WTC11 (cell line): ENCODE data around the gene S100A7. TPM values are rescaled to one million over a fixed set of nuclear protein-coding genes. Genes with fewer than 3 reads are reported as not detected.

ENCODE experiments used
- ATAC-seq: fragments of 200-7000 bp; cut with Tn5 transposase; 2 replicates; pipeline ENCODE4 v1.10.0; 2021; ENCODE audit warnings: mild to moderate bottlenecking, moderate library complexity
- CTCF ChIA-PET: fragments of 300-600 bp; sonication (Branson Sonifier 250); formaldehyde crosslinking; loops from one replicate; lab custom pipeline; 2021; ENCODE audit warnings: antibody characterized with exemption; lab: Charles Lee
- POLR2A ChIA-PET: fragments of 350-600 bp; sonication (Branson Sonifier 250); formaldehyde crosslinking; loops from one replicate; lab custom pipeline; 2021; ENCODE audit warnings: antibody characterized with exemption; lab: Charles Lee
- DNase-seq: peaks from one replicate; pipeline ENCODE4 v3.0.0; 2021; ENCODE audit warnings: low spot score
- H3K27ac Mint-ChIP-seq: 2 replicates; pipeline ENCODE4 v1.8.0; 2021; ENCODE audit warnings: mixed read lengths
- H3K27me3 Mint-ChIP-seq: 2 replicates; pipeline ENCODE4 v1.8.0; 2021; ENCODE audit warnings: low read depth, mild to moderate bottlenecking, moderate library complexity, mixed read lengths
- H3K36me3 Mint-ChIP-seq: 2 replicates; pipeline ENCODE4 v1.8.0; 2021; ENCODE audit warnings: mixed read lengths
- H3K4me1 Mint-ChIP-seq: 2 replicates; pipeline ENCODE4 v1.8.0; 2022; ENCODE audit warnings: mixed read lengths
- H3K4me3 Mint-ChIP-seq: 2 replicates; pipeline ENCODE4 v1.8.0; 2021; ENCODE audit warnings: mild to moderate bottlenecking, moderate library complexity, mixed read lengths
- H3K9me3 Mint-ChIP-seq: 2 replicates; pipeline ENCODE4 v1.8.0; 2021; ENCODE audit warnings: mixed read lengths
- CREB1 ChIP-seq: sonication (generic); formaldehyde crosslinking; IDR thresholded peaks from 2 replicates; pipeline ENCODE4 v1.8.0; 2023; ENCODE audit warnings: mild to moderate bottlenecking, missing genetic modification reagents
- CREM ChIP-seq: sonication (generic); formaldehyde crosslinking; IDR thresholded peaks from 2 replicates; pipeline ENCODE4 v1.8.1; 2022; ENCODE audit warnings: mild to moderate bottlenecking, missing genetic modification reagents, moderate library complexity
- CTCF ChIP-seq: fragments of 200-600 bp; IDR thresholded peaks from 2 replicates; pipeline ENCODE4 v1.8.0; 2022; ENCODE audit warnings: antibody characterized with exemption
- GABPB1 ChIP-seq: sonication (generic); formaldehyde crosslinking; IDR thresholded peaks from 2 replicates; pipeline ENCODE4 v1.8.1; 2023; ENCODE audit warnings: mild to moderate bottlenecking, missing genetic modification reagents
- NFE2L1 ChIP-seq: sonication (generic); formaldehyde crosslinking; IDR thresholded peaks from 2 replicates; pipeline ENCODE4 v1.8.1; 2023; ENCODE audit warnings: missing genetic modification reagents
- NFYB ChIP-seq: sonication (generic); formaldehyde crosslinking; conservative IDR thresholded peaks from 2 replicates; pipeline ENCODE4 v1.8.0; 2022; ENCODE audit warnings: low read depth, missing genetic modification reagents
- NR3C1 ChIP-seq: sonication (generic); formaldehyde crosslinking; conservative IDR thresholded peaks from 2 replicates; pipeline ENCODE4 v1.8.1; 2023; ENCODE audit warnings: low read depth, mild to moderate bottlenecking, missing genetic modification reagents
- PRRX2 ChIP-seq: fragments of 250-450 bp; sonication (Bioruptor Pico); IDR thresholded peaks from 2 replicates; pipeline ENCODE4 v1.8.0; 2021; ENCODE audit warnings: mild to moderate bottlenecking
- SMAD4 ChIP-seq: sonication (generic); formaldehyde crosslinking; IDR thresholded peaks from 2 replicates; pipeline ENCODE4 v1.8.0; 2022; ENCODE audit warnings: mild to moderate bottlenecking, missing genetic modification reagents
- TEAD1 ChIP-seq: sonication (generic); formaldehyde crosslinking; IDR thresholded peaks from 2 replicates; pipeline ENCODE4 v1.8.0; 2022; ENCODE audit warnings: mild to moderate bottlenecking, missing genetic modification reagents
- TEAD4 ChIP-seq: sonication (generic); formaldehyde crosslinking; IDR thresholded peaks from 2 replicates; pipeline ENCODE4 v1.8.0; 2022; ENCODE audit warnings: mild to moderate bottlenecking, missing genetic modification reagents
- TP53 ChIP-seq: sonication (generic); formaldehyde crosslinking; IDR thresholded peaks from 2 replicates; pipeline ENCODE4 v1.8.1; 2023; ENCODE audit warnings: mild to moderate bottlenecking, missing genetic modification reagents
- ZNF232 ChIP-seq: sonication (generic); formaldehyde crosslinking; IDR thresholded peaks from 2 replicates; pipeline ENCODE4 v1.8.0; 2022; ENCODE audit warnings: mild to moderate bottlenecking, missing genetic modification reagents
- ZNF396 ChIP-seq: fragments of 250-450 bp; sonication (Bioruptor Pico); IDR thresholded peaks from 2 replicates; pipeline ENCODE4 v1.8.0; 2021; ENCODE audit warnings: mild to moderate bottlenecking, moderate library complexity, borderline replicate concordance
- total RNA-seq: library from RNA; stranded (reverse); gene quantifications from 3 replicates; pipeline ENCODE4 v1.2.3, GENCODE V29; 2021
- TF ChIP-seq, protein P1 (sequence below): sonication (generic); formaldehyde crosslinking; IDR thresholded peaks from 2 replicates; pipeline ENCODE4 v1.8.0; 2022; ENCODE audit warnings: missing genetic modification reagents
- TF ChIP-seq, protein P2 (sequence below): fragments of 250-450 bp; sonication (Bioruptor Pico); IDR thresholded peaks from 2 replicates; pipeline ENCODE4 v1.9.0; 2021; ENCODE audit warnings: mild to moderate bottlenecking, borderline replicate concordance
- TF ChIP-seq, protein P3 (sequence below): sonication (generic); formaldehyde crosslinking; IDR thresholded peaks from 2 replicates; pipeline ENCODE4 v1.8.0; 2022; ENCODE audit warnings: mild to moderate bottlenecking, missing genetic modification reagents
- TF ChIP-seq, protein P4 (sequence below): sonication (generic); formaldehyde crosslinking; IDR thresholded peaks from 2 replicates; pipeline ENCODE4 v1.8.1; 2022; ENCODE audit warnings: low read depth, mild to moderate bottlenecking, moderate library complexity, missing genetic modification reagents, borderline replicate concordance
- TF ChIP-seq, protein P5 (sequence below): fragments of 250-450 bp; sonication (Bioruptor Pico); conservative IDR thresholded peaks from 2 replicates; pipeline ENCODE4 v1.9.0; 2021; ENCODE audit warnings: mild to moderate bottlenecking

The S100A7 gene
- total RNA-seq, 1 experiment from 2014 or later = not detected

- TF ChIP-seq, protein P1, sequence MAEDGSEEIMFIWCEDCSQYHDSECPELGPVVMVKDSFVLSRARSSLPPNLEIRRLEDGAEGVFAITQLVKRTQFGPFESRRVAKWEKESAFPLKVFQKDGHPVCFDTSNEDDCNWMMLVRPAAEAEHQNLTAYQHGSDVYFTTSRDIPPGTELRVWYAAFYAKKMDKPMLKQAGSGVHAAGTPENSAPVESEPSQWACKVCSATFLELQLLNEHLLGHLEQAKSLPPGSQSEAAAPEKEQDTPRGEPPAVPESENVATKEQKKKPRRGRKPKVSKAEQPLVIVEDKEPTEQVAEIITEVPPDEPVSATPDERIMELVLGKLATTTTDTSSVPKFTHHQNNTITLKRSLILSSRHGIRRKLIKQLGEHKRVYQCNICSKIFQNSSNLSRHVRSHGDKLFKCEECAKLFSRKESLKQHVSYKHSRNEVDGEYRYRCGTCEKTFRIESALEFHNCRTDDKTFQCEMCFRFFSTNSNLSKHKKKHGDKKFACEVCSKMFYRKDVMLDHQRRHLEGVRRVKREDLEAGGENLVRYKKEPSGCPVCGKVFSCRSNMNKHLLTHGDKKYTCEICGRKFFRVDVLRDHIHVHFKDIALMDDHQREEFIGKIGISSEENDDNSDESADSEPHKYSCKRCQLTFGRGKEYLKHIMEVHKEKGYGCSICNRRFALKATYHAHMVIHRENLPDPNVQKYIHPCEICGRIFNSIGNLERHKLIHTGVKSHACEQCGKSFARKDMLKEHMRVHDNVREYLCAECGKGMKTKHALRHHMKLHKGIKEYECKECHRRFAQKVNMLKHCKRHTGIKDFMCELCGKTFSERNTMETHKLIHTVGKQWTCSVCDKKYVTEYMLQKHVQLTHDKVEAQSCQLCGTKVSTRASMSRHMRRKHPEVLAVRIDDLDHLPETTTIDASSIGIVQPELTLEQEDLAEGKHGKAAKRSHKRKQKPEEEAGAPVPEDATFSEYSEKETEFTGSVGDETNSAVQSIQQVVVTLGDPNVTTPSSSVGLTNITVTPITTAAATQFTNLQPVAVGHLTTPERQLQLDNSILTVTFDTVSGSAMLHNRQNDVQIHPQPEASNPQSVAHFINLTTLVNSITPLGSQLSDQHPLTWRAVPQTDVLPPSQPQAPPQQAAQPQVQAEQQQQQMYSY (CRISPR knock-in tag) = no peak
- TF ChIP-seq, protein P2, sequence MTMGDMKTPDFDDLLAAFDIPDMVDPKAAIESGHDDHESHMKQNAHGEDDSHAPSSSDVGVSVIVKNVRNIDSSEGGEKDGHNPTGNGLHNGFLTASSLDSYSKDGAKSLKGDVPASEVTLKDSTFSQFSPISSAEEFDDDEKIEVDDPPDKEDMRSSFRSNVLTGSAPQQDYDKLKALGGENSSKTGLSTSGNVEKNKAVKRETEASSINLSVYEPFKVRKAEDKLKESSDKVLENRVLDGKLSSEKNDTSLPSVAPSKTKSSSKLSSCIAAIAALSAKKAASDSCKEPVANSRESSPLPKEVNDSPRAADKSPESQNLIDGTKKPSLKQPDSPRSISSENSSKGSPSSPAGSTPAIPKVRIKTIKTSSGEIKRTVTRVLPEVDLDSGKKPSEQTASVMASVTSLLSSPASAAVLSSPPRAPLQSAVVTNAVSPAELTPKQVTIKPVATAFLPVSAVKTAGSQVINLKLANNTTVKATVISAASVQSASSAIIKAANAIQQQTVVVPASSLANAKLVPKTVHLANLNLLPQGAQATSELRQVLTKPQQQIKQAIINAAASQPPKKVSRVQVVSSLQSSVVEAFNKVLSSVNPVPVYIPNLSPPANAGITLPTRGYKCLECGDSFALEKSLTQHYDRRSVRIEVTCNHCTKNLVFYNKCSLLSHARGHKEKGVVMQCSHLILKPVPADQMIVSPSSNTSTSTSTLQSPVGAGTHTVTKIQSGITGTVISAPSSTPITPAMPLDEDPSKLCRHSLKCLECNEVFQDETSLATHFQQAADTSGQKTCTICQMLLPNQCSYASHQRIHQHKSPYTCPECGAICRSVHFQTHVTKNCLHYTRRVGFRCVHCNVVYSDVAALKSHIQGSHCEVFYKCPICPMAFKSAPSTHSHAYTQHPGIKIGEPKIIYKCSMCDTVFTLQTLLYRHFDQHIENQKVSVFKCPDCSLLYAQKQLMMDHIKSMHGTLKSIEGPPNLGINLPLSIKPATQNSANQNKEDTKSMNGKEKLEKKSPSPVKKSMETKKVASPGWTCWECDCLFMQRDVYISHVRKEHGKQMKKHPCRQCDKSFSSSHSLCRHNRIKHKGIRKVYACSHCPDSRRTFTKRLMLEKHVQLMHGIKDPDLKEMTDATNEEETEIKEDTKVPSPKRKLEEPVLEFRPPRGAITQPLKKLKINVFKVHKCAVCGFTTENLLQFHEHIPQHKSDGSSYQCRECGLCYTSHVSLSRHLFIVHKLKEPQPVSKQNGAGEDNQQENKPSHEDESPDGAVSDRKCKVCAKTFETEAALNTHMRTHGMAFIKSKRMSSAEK (CRISPR knock-in tag) = no peak
- TF ChIP-seq NR3C1 (CRISPR knock-in tag) = no peak
- TF ChIP-seq, protein P3, sequence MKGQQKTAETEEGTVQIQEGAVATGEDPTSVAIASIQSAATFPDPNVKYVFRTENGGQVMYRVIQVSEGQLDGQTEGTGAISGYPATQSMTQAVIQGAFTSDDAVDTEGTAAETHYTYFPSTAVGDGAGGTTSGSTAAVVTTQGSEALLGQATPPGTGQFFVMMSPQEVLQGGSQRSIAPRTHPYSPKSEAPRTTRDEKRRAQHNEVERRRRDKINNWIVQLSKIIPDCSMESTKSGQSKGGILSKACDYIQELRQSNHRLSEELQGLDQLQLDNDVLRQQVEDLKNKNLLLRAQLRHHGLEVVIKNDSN (CRISPR knock-in tag) = no peak
- TF ChIP-seq NFYB (CRISPR knock-in tag) = no peak
- TF ChIP-seq, protein P4, sequence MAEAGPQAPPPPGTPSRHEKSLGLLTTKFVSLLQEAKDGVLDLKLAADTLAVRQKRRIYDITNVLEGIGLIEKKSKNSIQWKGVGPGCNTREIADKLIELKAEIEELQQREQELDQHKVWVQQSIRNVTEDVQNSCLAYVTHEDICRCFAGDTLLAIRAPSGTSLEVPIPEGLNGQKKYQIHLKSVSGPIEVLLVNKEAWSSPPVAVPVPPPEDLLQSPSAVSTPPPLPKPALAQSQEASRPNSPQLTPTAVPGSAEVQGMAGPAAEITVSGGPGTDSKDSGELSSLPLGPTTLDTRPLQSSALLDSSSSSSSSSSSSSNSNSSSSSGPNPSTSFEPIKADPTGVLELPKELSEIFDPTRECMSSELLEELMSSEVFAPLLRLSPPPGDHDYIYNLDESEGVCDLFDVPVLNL (CRISPR knock-in tag) = no peak
- TF ChIP-seq, protein P5, sequence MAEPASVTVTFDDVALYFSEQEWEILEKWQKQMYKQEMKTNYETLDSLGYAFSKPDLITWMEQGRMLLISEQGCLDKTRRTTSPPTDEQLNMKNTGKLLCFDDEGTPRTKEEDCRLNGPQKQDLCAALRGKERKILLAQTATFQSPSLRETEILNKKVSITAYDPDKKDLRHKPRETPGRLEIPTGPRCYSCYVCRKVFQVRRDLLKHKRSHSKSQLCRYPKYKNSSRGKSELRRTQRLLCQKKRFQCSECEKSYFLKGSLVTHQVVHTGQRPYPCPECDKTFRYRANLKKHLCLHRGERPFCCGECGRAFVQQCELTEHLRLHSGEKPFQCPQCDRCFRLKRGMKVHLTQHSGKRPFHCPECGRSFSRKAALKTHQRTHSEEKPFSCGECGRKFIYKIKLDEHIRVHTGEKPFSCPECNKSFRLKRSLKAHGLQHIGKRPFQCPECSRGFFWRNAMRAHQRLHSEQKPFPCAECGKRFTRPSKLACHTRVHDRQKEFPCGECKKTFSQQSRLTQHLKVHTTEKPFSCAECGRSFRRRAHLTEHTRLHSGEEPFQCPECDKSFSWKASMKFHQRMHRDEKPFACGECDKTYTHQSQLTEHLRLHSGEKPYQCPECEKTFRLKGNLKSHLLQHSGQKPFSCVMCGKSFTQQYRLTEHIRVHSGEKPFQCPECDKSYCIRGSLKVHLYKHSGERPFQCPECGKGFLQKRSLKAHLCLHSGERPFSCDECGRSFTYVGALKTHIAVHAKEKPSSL (CRISPR knock-in tag) = no peak
- TF ChIP-seq CREM (CRISPR knock-in tag) = no peak
- no peak for TF ChIP-seq SMAD4 (CRISPR knock-in tag)
- TF ChIP-seq PRRX2 (CRISPR knock-in tag) = no peak
- TF ChIP-seq TEAD1 (CRISPR knock-in tag) = no peak
Observed at GRCh38 chr1:153426809-153427208, 33.6 kb downstream of the S100A7 start (continued).

DNA sequence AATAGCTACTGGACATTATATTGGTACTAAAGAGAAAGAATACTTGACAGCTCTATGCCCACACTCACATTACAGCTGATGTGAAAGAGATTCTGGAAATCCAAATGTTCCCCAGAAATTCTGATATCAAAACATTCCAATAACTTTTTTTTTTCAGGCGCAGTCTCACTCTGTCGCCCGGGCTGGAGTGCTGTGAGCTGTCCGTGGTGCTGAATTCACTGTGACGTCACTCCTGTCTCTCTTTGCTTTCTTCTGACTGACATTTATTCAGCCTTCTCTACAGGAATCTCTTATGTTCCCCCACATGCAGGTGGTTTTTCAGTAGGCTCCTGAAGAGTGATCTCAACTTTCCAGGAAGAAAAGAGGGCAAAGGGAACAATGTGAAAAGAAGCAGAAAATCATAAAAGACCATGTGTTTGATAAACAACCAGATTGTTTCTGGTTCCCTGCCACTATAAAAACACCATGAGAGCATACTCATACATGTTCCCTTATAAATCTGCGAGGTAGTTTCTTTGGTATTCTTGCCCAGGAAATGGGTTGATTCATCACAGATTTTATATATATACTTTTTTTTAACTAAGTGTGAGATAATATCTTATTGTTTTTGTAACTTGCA lies 37.9 kb downstream of the S100A7 start:
- Mint-ChIP-seq H3K4me3 (no peak overlapping the region), H3K27me3 (peaks cover 7% of the 10 kb centered on the region), H3K9me3 (no peaks in the 10 kb centered on the region), H3K36me3 (no peaks in the 10 kb centered on the region), H3K27ac (no peak overlapping the region)
- DNase-seq = peak; percentile 81
- 0 out of 2 replicates have a peak, but pooled peaks have one; percentile 21 for TF ChIP-seq TEAD4 (CRISPR knock-in tag)
- TF ChIP-seq ZNF396 = no peak
- TF ChIP-seq CREB1 (CRISPR knock-in tag) = peak; percentile 48; the same call in 1 of the 2 replicates
- TF ChIP-seq TP53 = peak; percentile 75; the same call in 1 of the 2 replicates
- TF ChIP-seq ZNF232 (CRISPR knock-in tag) = no peak
- peak; percentile 34; the same call in 1 of the 2 replicates for TF ChIP-seq GABPB1 (CRISPR knock-in tag)
- TF ChIP-seq CREM (CRISPR knock-in tag) = peak; percentile 88
- peak; percentile 60; the same call in 1 of the 2 replicates for TF ChIP-seq NFE2L1 (CRISPR knock-in tag)
- no peak for TF ChIP-seq CTCF
- TF ChIP-seq, all 79 proteins: peak for 6
- POLR2A ChIA-PET = no interaction called here
- ATAC-seq = peak; percentile 46; the same call in 1 of the 2 replicates
- H3K4me1 Mint-ChIP-seq = no peaks in the 10 kb centered on the region
- CTCF ChIA-PET = interaction anchor here (1.0 to 1.5 kb wide), 4 partner anchors 35 to 72 kb away, joined by 3 to 4 read pairs (median 3); no protein-coding TSS in a partner anchor
